Keratinocyte (primary cell): Measurements from ENCODE around the gene CAPZA2. TPM values are rescaled to one million over a fixed set of nuclear protein-coding genes. Genes with fewer than 3 reads are reported as not detected.

ENCODE experiments used
- DNase-seq: peaks from one replicate; pipeline ENCODE4 v3.0.0-alpha.2; 2011; ENCODE audit warnings: low read depth, missing footprints, low spot score
- FAIRE-seq: peaks from 2 replicates; lab custom pipeline; 2011; peaks lifted over from hg19 to GRCh38; lab: Jason Lieb, UNC
- H2AFZ ChIP-seq: 2 replicates; pipeline ENCODE4 v1.6.0; 2012; ENCODE audit warnings: low read length, control low read depth, inconsistent platforms; ENCODE audit not compliant: control insufficient read depth
- H3K27ac ChIP-seq: 2 replicates; pipeline ENCODE4 v1.5.1; 2011; ENCODE audit warnings: low read length; ENCODE audit not compliant: control insufficient read depth, insufficient read depth
- H3K27me3 ChIP-seq: 3 replicates; pipeline ENCODE4 v1.6.0; 2011; ENCODE audit warnings: low read length; ENCODE audit not compliant: control insufficient read depth, insufficient read depth; ENCODE audit errors: extremely low read depth
- H3K36me3 ChIP-seq, 2 experiments: 2 replicates in 1 of 2; 3 replicates in 1 of 2; pipeline ENCODE4 v1.5.1; 2011; ENCODE audit warnings: low read length in 2 of 2, mild to moderate bottlenecking in 1 of 2; ENCODE audit not compliant: control insufficient read depth in 2 of 2, insufficient read depth in 2 of 2; ENCODE audit errors: extremely low read depth in 1 of 2
- H3K4me1 ChIP-seq: 3 replicates; pipeline ENCODE4 v1.5.1; 2011; ENCODE audit warnings: low read length; ENCODE audit not compliant: control insufficient read depth, insufficient read depth; ENCODE audit errors: extremely low read depth
- H3K4me2 ChIP-seq: 3 replicates; pipeline ENCODE4 v1.6.0; 2011; ENCODE audit warnings: low read depth, low read length; ENCODE audit not compliant: control insufficient read depth, insufficient read depth; ENCODE audit errors: extremely low read depth
- H3K4me3 ChIP-seq, 3 experiments: fragments of 200-600 bp in 1 of 3; sonication (generic) in 1 of 3; 2 replicates in 2 of 3; 3 replicates in 1 of 3; pipeline ENCODE4 v1.5.1; 2011 to 2016; ENCODE audit warnings: low read length in 3 of 3, mild to moderate bottlenecking in 3 of 3, control low read depth in 2 of 3, inconsistent platforms in 1 of 3, low read depth in 1 of 3, mixed read lengths in 1 of 3, mixed run types in 1 of 3, moderate library complexity in 1 of 3; ENCODE audit not compliant: control insufficient read depth in 2 of 3, insufficient read depth in 2 of 3; ENCODE audit errors: extremely low read depth in 1 of 3
- H3K79me2 ChIP-seq: 2 replicates; pipeline ENCODE4 v1.6.0; 2012; ENCODE audit warnings: low read length; ENCODE audit not compliant: control insufficient read depth, insufficient read depth
- H3K9ac ChIP-seq: 3 replicates; pipeline ENCODE4 v1.6.0; 2011; ENCODE audit warnings: low read length; ENCODE audit not compliant: control insufficient read depth, insufficient read depth; ENCODE audit errors: extremely low read depth
- H3K9me1 ChIP-seq: 3 replicates; pipeline ENCODE4 v1.6.0; 2011; ENCODE audit warnings: low read length; ENCODE audit not compliant: control insufficient read depth, insufficient read depth; ENCODE audit errors: extremely low read depth
- H3K9me3 ChIP-seq: 2 replicates; pipeline ENCODE4 v1.5.1; 2012; ENCODE audit warnings: low read depth, low read length; ENCODE audit not compliant: control insufficient read depth
- H4K20me1 ChIP-seq: 3 replicates; pipeline ENCODE4 v1.6.0; 2011; ENCODE audit warnings: low read length; ENCODE audit not compliant: control insufficient read depth, insufficient read depth; ENCODE audit errors: extremely low read depth
- EZH2 ChIP-seq: IDR thresholded peaks from one replicate; pipeline ENCODE4 v1.6.1; 2012; ENCODE audit warnings: inconsistent platforms, mild to moderate bottlenecking, low read length, moderate library complexity
- dilution Hi-C: fragments of 300-500 bp; cut with MboI; formaldehyde crosslinking; loops from one replicate; pipeline ENCODE4 v1.7.0; 2020; ENCODE audit warnings: low sequenced_read_pairs; ENCODE audit not compliant: extremely low pct_ligation_motif_present
- polyA plus RNA-seq, 5 experiments: library from polyadenylated mRNA; depleted of rRNA in 3 of 5; stranded (reverse) in 3 of 5; stranded (forward) in 1 of 5; unstranded in 1 of 5; fragments of >200 nt; gene quantifications; 1 replicate in 1 of 5; 2 replicates in 3 of 5; 3 replicates in 1 of 5; pipeline versions ENCODE4 v1.2.1 to v1.2.3, GENCODE V29; 2011 to 2012; ENCODE audit warnings: missing spikeins in 2 of 5, low read depth in 1 of 5, low replicate concordance in 1 of 5
- TF ChIP-seq, protein P1 (sequence below), 3 experiments: IDR thresholded peaks in 1 of 3; conservative IDR thresholded peaks in 1 of 3; optimal IDR thresholded peaks in 1 of 3; 2 replicates in 2 of 3; 3 replicates in 1 of 3; pipeline versions ENCODE3 to v1.5.1; 2011; ENCODE audit warnings: low read length in 3 of 3, mild to moderate bottlenecking in 3 of 3, moderate library complexity in 2 of 3, control low read depth in 1 of 3, inconsistent platforms in 1 of 3; ENCODE audit not compliant: insufficient read depth in 2 of 3; ENCODE audit errors: extremely low read depth in 1 of 3

The CAPZA2 gene
- polyA plus RNA-seq, 1 donor (not counting 4 experiments of a cell fraction or from before 2014, with no cell fraction given) = 150 TPM

DNA sequence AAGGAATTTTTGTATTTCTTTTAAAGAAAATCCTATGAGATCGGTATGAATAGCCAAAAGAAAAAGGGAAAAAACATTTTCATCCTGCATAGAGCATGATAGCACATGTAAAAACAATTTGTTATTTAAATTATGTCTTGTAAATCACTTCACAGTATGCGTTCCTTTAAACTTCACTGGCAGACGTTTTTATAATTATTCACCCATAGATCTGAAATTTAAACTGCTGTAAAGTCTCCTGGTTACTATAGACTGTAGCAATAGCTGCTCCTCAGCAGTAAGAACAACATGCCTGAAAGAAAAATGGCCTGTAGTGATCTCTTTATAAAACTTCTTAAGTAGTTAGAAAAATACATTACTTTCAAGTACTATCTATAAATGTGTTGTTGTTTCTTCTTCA, 26.5 kb downstream of the CAPZA2 start:
- Histone ChIP-seq H3K4me3 (no peak overlapping the region), H3K79me2 (peaks cover 52% of the 10 kb centered on the region), H3K36me3 (peaks cover 3 to 8% of the 10 kb centered on the region in 2 experiments)

DNA sequence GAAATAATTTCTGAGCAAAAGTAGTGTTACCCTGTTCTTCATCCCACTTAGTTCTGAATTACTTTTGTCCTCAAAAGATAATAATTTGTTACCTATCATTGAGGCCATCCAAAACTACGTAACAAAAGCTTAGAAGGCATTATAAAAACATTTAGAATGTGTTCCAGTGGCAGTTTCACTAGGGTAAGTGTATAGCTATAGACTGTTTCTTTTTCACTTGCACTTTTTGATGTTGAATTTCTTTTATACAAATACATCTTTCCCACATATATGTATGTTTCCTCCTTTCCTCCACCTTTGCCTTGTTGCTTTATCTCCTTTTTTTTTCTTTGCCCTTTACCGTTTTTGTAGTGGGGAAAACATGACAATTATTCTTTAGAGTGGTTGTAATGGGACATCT, 33.5 kb downstream of the CAPZA2 start:
- H3K36me3 ChIP-seq = peaks cover 3 to 8% of the 10 kb centered on the region in 2 experiments
- H3K27ac ChIP-seq = no peak overlapping the region
- H3K4me2 ChIP-seq = no peak overlapping the region
- FAIRE-seq (no peak), DNase-seq (no peak)
- no peaks in the 10 kb centered on the region for H3K9me1 ChIP-seq
- no peaks in the 10 kb centered on the region for H3K27me3 ChIP-seq
- H2AFZ ChIP-seq = no peak overlapping the region
- TF ChIP-seq, protein P1, sequence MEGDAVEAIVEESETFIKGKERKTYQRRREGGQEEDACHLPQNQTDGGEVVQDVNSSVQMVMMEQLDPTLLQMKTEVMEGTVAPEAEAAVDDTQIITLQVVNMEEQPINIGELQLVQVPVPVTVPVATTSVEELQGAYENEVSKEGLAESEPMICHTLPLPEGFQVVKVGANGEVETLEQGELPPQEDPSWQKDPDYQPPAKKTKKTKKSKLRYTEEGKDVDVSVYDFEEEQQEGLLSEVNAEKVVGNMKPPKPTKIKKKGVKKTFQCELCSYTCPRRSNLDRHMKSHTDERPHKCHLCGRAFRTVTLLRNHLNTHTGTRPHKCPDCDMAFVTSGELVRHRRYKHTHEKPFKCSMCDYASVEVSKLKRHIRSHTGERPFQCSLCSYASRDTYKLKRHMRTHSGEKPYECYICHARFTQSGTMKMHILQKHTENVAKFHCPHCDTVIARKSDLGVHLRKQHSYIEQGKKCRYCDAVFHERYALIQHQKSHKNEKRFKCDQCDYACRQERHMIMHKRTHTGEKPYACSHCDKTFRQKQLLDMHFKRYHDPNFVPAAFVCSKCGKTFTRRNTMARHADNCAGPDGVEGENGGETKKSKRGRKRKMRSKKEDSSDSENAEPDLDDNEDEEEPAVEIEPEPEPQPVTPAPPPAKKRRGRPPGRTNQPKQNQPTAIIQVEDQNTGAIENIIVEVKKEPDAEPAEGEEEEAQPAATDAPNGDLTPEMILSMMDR (optimal IDR thresholded peaks at IDR 0.05 in 1 of 3, IDR thresholded peaks at IDR 0.05 in 1 of 3, conservative IDR thresholded peaks at IDR 0.05 in 1 of 3; ENCODE audit: extremely low read depth in 1 of 3, insufficient read depth in 2 of 3, low read length in 3 of 3) = no peak
- no peak for TF ChIP-seq EZH2
- no peaks in the 10 kb centered on the region for H3K4me1 ChIP-seq
- no peaks in the 10 kb centered on the region for H3K9me3 ChIP-seq
- H3K79me2 ChIP-seq = peaks cover 13% of the 10 kb centered on the region
- H3K4me3 ChIP-seq = no peak overlapping the region
- H4K20me1 ChIP-seq = no peaks in the 10 kb centered on the region
- dilution Hi-C loops = no loop called here
- no peak overlapping the region for H3K9ac ChIP-seq

More for the DNA sequence above, 26.5 kb downstream of the CAPZA2 start:
- H4K20me1 ChIP-seq = peaks cover 5% of the 10 kb centered on the region
- DNase-seq (no peak), FAIRE-seq (no peak)
- H3K4me2 ChIP-seq = no peak overlapping the region
- TF ChIP-seq, protein P1 (optimal IDR thresholded peaks at IDR 0.05 in 1 of 3, IDR thresholded peaks at IDR 0.05 in 1 of 3, conservative IDR thresholded peaks at IDR 0.05 in 1 of 3; ENCODE audit: extremely low read depth in 1 of 3, insufficient read depth in 2 of 3, low read length in 3 of 3) = no peak
- TF ChIP-seq EZH2 = no peak
- no peaks in the 10 kb centered on the region for H3K4me1 ChIP-seq
- H3K9me1 ChIP-seq = no peaks in the 10 kb centered on the region
- no peaks in the 10 kb centered on the region for H3K27me3 ChIP-seq
- H2AFZ ChIP-seq = no peak overlapping the region
- H3K9me3 ChIP-seq = no peaks in the 10 kb centered on the region
- dilution Hi-C loops = no loop called here
- H3K9ac ChIP-seq = no peak overlapping the region
- no peak overlapping the region for H3K27ac ChIP-seq
